ENCODE measurements around the gene TAF8. TPM values are rescaled to one million over a fixed set of nuclear protein-coding genes. Genes with fewer than 3 reads are reported as not detected.

Gene TAF8
- total RNA-seq, 4 donors from 2014 or later: 22.7 to 48.8 (median 26.1) TPM

- no peak for TF ChIP-seq CTCF (IDR thresholded peaks at IDR 0.05; ENCODE audit: low read depth)
Measured at GRCh38 chr6:42104095-42104803, 53.9 kb downstream of the TAF8 start.

- no peak for TF ChIP-seq CTCF (IDR thresholded peaks at IDR 0.05; ENCODE audit: low read depth)
Measured at GRCh38 chr6:42104804-42105125, 54.4 kb downstream of the TAF8 start.

GRCh38 chr6:42105156-42105648 lies 54.9 kb downstream of the TAF8 start:
- no peak for TF ChIP-seq CTCF (IDR thresholded peaks at IDR 0.05; ENCODE audit: low read depth)

- TF ChIP-seq CTCF (IDR thresholded peaks at IDR 0.05; ENCODE audit: low read depth): no peak
Measured at GRCh38 chr6:42105709-42106108, 55.4 kb downstream of the TAF8 start.

DNA sequence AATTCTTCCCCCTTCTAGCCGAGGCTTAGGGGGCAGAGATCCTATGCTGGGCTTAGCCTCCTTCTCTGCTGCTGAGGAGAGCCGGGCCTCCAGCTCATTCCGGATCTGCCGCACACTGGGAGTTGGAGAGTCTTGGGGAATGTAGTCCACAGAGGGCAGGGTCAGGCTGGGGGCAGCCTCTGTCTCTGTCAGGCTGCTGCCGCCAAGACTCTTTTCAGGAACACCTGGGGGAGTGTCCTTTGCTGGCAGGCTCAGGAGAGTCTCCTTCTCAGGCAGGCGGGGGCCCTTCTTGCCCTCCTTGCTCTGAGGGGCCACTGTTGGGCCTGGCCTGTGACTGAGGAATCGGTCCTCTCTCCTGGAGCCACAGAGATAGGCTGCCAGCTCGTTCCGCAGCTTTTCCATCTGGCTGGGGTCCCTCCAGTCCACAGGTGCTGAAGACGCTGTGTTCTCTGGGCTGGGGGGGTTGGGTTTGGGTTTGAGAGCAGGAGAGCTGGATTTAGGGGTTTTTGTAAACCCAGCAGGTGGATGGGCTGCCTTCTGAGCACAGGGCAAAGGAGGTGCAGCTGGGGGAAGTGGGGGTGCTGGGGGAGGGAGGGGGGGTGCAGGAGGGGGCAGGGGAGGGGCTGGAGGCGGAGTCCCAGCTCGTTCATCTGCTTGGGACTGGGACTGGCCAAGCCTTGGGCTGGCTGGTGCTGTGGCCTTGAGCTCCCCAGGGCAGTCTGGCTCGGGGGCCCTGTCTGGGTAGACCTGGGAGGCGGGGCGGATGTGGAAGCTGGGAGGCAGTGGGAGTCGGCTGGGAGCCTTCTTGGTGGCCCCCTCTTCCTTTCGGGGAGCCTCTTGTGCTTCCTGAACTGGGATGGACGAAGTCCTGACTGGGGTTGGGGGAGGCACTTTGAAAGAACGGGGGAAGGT lies 56.0 kb downstream of the TAF8 start:
- no peak for TF ChIP-seq CTCF (IDR thresholded peaks at IDR 0.05; ENCODE audit: low read depth)

GRCh38 chr6:42108071-42108470 lies 57.7 kb downstream of the TAF8 start:
- no peak for TF ChIP-seq CTCF (IDR thresholded peaks at IDR 0.05; ENCODE audit: low read depth)

DNA sequence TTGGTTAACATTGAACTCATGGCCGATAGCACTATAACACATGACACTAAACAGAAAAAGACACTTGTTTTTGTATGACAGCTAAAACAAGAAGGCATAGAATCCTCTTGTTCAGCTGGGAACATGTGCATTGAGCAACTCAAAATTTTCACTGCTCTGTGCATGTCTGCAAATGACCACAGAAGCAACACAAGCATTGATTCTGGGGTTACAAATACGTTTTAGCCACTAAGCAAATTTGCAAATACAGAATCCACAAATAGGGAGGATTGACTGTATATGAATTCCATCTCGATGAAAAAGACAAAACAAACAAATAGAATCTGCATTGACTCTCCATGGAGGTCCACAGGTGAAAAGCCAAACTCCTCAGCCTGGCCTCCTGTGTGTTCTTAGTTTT lies 60.4 kb downstream of the TAF8 start:
- TF ChIP-seq CTCF (IDR thresholded peaks at IDR 0.05; ENCODE audit: low read depth): no peak
